ENCODE measurements around the gene SORT1. TPM values are rescaled to one million over a fixed set of nuclear protein-coding genes. Genes with fewer than 3 reads are reported as not detected.

Gene SORT1
- total RNA-seq, 4 donors from 2014 or later: 24.8 to 124 (median 96.0) TPM

GRCh38 chr1:109269981-109270622 is 127.6 kb downstream of the SORT1 start:
- no peaks in the 10 kb centered on the region for H3K9me3 ChIP-seq
- no peak for TF ChIP-seq CTCF (IDR thresholded peaks at IDR 0.05)
- TF ChIP-seq POLR2A (IDR thresholded peaks at IDR 0.05): no peak
- peaks cover 0 to 12% (median 0%) of the 10 kb centered on the region in 4 donors for H3K4me1 ChIP-seq
- H3K27ac ChIP-seq: no peak overlapping the region
- H3K27me3 ChIP-seq: no peaks in the 10 kb centered on the region
- no peak overlapping the region for H3K4me3 ChIP-seq
- no peak for DNase-seq
- no peaks in the 10 kb centered on the region for H3K36me3 ChIP-seq

- Histone ChIP-seq H3K4me1 (peaks cover 0 to 5% (median 0%) of the 10 kb centered on the region in 4 donors), H3K9me3 (no peaks in the 10 kb centered on the region), H3K27me3 (no peaks in the 10 kb centered on the region), H3K36me3 (no peaks in the 10 kb centered on the region), H3K27ac (no peak overlapping the region), H3K4me3 (no peak overlapping the region)
- no peak for DNase-seq
- TF ChIP-seq POLR2A (IDR thresholded peaks at IDR 0.05): no peak
- no peak for TF ChIP-seq CTCF (IDR thresholded peaks at IDR 0.05)
Measured at GRCh38 chr1:109269212-109269980, 128.3 kb downstream of the SORT1 start.

- Histone ChIP-seq H3K4me1 (peaks cover 0 to 4% (median 0%) of the 10 kb centered on the region in 4 donors), H3K27me3 (no peaks in the 10 kb centered on the region), H3K36me3 (no peaks in the 10 kb centered on the region), H3K4me3 (no peak overlapping the region), H3K27ac (no peak overlapping the region), H3K9me3 (no peaks in the 10 kb centered on the region)
- TF ChIP-seq CTCF (IDR thresholded peaks at IDR 0.05): no peak
- TF ChIP-seq POLR2A (IDR thresholded peaks at IDR 0.05): no peak
- no peak for DNase-seq
Measured at GRCh38 chr1:109268431-109269211, 129.1 kb downstream of the SORT1 start.

GRCh38 chr1:109267743-109268300 is 129.9 kb downstream of the SORT1 start:
- Histone ChIP-seq H3K9me3 (no peaks in the 10 kb centered on the region), H3K4me1 (peaks cover 0 to 5% (median 0%) of the 10 kb centered on the region in 4 donors), H3K4me3 (no peak overlapping the region), H3K36me3 (no peaks in the 10 kb centered on the region), H3K27ac (no peak overlapping the region), H3K27me3 (no peaks in the 10 kb centered on the region)
- TF ChIP-seq POLR2A (IDR thresholded peaks at IDR 0.05) (no peak), CTCF (IDR thresholded peaks at IDR 0.05) (no peak)
- no peak for DNase-seq

GRCh38 chr1:109266965-109267364 is 130.8 kb downstream of the SORT1 start:
- no peak overlapping the region for H3K4me3 ChIP-seq
- peaks cover 0 to 5% (median 0%) of the 10 kb centered on the region in 4 donors for H3K4me1 ChIP-seq
- no peak for DNase-seq
- H3K27me3 ChIP-seq: no peaks in the 10 kb centered on the region
- H3K36me3 ChIP-seq: no peaks in the 10 kb centered on the region
- TF ChIP-seq CTCF (IDR thresholded peaks at IDR 0.05) (no peak), POLR2A (IDR thresholded peaks at IDR 0.05) (no peak)
- no peaks in the 10 kb centered on the region for H3K9me3 ChIP-seq
- H3K27ac ChIP-seq: no peak overlapping the region

All from Peyer's patch (tissue), 4 donors.